ENCODE data around the gene SESN3. TPM values are rescaled to one million over a fixed set of nuclear protein-coding genes. Genes with fewer than 3 reads are reported as not detected.

The SESN3 gene
- total RNA-seq, 4 donors from 2014 or later, result 15.4 to 54.6 (median 32.0) TPM

DNA sequence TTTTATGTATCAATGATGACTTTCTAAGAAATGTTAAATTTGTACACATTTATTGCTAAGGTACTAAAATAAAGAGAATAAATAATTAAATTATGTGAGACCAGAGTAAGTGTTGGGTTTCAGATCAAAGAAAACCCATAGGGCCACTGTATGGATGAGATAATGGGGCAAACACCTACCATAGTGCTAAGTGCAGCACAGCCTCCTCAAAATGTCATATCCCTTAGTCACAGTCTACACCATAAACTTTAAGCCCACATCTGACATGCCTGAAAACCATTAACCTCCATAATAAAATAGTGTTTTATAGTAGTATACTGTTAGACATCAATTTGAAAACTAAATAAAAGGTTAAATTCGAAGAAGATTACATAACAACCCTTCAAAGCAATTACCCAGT, 37.5 kb downstream of the SESN3 start:
- TF ChIP-seq, protein P1, sequence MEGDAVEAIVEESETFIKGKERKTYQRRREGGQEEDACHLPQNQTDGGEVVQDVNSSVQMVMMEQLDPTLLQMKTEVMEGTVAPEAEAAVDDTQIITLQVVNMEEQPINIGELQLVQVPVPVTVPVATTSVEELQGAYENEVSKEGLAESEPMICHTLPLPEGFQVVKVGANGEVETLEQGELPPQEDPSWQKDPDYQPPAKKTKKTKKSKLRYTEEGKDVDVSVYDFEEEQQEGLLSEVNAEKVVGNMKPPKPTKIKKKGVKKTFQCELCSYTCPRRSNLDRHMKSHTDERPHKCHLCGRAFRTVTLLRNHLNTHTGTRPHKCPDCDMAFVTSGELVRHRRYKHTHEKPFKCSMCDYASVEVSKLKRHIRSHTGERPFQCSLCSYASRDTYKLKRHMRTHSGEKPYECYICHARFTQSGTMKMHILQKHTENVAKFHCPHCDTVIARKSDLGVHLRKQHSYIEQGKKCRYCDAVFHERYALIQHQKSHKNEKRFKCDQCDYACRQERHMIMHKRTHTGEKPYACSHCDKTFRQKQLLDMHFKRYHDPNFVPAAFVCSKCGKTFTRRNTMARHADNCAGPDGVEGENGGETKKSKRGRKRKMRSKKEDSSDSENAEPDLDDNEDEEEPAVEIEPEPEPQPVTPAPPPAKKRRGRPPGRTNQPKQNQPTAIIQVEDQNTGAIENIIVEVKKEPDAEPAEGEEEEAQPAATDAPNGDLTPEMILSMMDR (IDR thresholded peaks at IDR 0.05; ENCODE audit: low read depth), result no peak

DNA sequence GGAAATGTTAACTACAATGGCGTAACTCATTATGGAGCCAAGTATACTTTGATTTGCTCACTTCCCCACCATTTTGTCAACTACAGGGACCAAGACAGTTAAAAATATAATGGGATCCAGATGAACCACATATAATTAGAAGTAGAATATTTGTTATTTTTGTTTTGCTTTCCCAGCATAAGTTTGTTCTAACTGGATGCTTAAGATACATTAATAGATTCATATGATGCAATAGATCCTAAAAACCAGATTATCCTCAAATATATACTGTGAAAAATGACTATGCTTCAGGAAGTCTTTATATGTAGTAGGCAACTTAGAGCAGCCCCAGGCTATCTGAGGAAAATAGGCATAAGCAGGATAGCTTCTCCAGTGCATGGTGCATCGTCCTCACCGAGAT, 38.3 kb downstream of the SESN3 start:
- TF ChIP-seq, protein P1 (IDR thresholded peaks at IDR 0.05; ENCODE audit: low read depth), result no peak

DNA sequence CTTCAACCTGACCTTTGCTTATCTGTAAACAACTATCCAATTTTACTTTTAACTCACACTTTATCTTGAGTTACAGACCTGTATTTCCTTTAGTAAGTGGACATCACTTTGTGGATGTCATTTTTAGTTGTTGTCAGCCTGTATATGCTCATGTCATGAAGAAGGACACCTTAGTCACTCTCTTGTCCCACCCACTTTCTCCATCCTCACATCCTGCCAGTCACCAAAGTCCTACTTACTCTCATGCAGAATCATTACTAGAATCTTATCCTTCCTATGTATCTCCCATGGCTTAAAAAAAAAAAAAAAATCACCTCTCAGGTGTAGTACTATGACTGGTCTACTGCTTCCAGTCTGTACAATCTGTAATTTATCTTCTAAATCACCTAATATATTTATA, 43.3 kb downstream of the SESN3 start:
- TF ChIP-seq, protein P1 (IDR thresholded peaks at IDR 0.05; ENCODE audit: low read depth), result no peak

DNA sequence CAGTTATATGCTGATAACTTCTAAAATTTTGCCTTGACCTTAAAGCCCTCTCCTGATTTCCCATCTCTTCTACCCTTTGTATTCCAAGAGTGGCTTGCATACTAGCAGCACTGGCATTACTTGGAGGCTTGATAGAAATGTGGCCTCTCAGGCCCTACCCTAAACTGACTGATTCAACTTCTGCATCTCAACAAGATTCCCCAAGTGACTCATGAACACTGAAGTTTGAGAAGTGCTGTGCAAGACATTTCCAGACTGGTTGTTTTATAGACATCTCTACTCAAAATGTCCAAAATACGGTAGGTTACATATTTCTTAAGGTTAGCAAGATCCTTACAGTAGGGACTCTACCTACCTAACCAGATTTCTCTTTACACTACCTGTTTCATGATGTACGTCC, 48.6 kb downstream of the SESN3 start:
- TF ChIP-seq, protein P1 (IDR thresholded peaks at IDR 0.05; ENCODE audit: low read depth), result no peak

DNA sequence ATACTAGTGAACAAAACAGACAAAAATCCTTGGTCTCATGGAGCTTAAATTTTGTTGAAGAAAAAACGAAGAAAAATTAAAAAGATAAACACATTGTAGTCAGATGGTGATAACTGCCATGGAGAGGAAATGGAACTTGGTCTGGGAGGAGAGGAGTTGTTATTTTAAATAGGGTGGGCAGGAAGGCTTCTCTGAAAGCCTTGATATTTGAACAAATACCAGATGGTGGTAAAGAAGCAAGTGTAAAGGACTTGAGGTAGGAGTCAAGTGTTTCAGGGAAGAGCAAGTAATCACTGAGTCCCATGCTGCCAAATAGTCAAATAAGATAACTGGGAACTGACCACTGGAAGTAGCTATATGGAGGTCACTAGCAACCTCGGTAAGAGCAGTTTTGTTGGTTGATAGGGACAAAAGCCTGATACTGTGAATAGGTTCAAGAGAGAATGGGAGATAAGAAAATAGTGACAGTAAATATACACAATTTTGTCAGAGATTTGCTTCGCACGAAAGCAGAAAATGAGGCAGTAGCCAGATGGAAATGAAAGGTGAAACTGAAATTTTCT, 55.1 kb downstream of the SESN3 start:
- TF ChIP-seq, protein P1 (IDR thresholded peaks at IDR 0.05; ENCODE audit: low read depth), result no peak

DNA sequence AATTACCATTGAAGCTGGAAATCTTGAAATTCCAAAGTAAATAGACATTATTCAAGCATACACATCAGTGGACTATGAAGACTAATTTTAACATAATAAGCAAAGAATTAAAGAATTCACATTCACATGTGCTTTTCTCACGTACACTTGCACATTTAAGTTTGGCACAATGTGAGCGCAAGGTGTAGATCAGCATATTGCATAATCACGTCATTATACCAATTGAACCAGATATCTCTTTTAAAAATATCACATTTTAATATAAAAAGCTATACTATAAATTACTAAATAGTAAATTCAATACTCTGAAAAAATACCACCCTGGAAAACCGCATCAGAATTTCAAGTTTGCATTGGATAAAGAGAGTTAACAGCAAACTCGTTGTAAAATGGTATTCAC, 60.7 kb downstream of the SESN3 start:
- TF ChIP-seq, protein P1 (IDR thresholded peaks at IDR 0.05; ENCODE audit: low read depth), result no peak

DNA sequence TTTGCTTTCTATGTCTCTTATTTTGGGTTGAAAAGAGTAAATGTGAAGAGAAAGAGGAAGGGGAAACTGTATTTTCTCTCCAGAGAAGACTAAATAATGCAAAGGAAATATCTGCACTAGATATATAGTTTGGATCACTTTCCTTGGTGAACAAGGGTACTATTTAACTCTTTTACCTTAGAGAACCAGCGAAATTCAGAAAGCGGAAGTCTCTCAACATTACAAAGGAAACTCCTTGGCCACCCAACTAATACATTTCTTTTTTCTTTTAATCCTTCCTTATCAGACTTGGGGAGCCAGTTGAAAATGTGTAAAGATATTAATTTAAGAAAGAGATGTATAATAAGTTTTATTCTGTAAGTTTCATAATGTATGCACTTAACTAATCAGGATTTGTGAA, 64.2 kb downstream of the SESN3 start:
- TF ChIP-seq, protein P1 (IDR thresholded peaks at IDR 0.05; ENCODE audit: low read depth), result no peak

Data from subcutaneous adipose tissue (tissue), 4 donors.